ENCODE data around the gene LONRF3.

LONRF3 gene

GRCh38 chrX:118974088-118974907 is at the start of gene LONRF3:
TSS of gene LONRF3 (plus strand) at chrX:118974618. CDS start at chrX:118974781, 163 bp downstream.
- DNase-seq (ENCODE audit: low read depth) = peak; percentile 4

- DNase-seq (ENCODE audit: low read depth) = no peak
Measured at GRCh38 chrX:118928151-118928550, 46.3 kb upstream of the LONRF3 start.

- DNase-seq (ENCODE audit: low read depth) = no peak
Measured at GRCh38 chrX:118935352-118935751, 39.1 kb upstream of the LONRF3 start.

GRCh38 chrX:118941147-118941546 is 33.3 kb upstream of the LONRF3 start:
- DNase-seq (ENCODE audit: low read depth) = no peak

GRCh38 chrX:118943102-118943501 is 31.3 kb upstream of the LONRF3 start:
- DNase-seq (ENCODE audit: low read depth) = no peak

GRCh38 chrX:118945921-118946320 is 28.5 kb upstream of the LONRF3 start:
- DNase-seq (ENCODE audit: low read depth) = no peak

- DNase-seq (ENCODE audit: low read depth) = no peak
Measured at GRCh38 chrX:118948270-118948669, 26.1 kb upstream of the LONRF3 start.

GRCh38 chrX:118961866-118962560 is 12.4 kb upstream of the LONRF3 start:
- DNase-seq (ENCODE audit: low read depth) = no peak

GRCh38 chrX:118963159-118963558 is 11.3 kb upstream of the LONRF3 start:
- DNase-seq (ENCODE audit: low read depth) = no peak

- DNase-seq (ENCODE audit: low read depth) = no peak
Measured at GRCh38 chrX:118964252-118964651, 10.2 kb upstream of the LONRF3 start.

GRCh38 chrX:118965395-118965794 is 9.0 kb upstream of the LONRF3 start:
- no peak for DNase-seq (ENCODE audit: low read depth)

- no peak for DNase-seq (ENCODE audit: low read depth)
Measured at GRCh38 chrX:118968031-118968430, 6.4 kb upstream of the LONRF3 start.

GRCh38 chrX:118971552-118971951 is 2.9 kb upstream of the LONRF3 start:
- no peak for DNase-seq (ENCODE audit: low read depth)

- no peak for DNase-seq (ENCODE audit: low read depth)
Measured at GRCh38 chrX:118973389-118974087, 880 bp upstream of the LONRF3 start.

- DNase-seq (ENCODE audit: low read depth) = no peak
Measured at GRCh38 chrX:118974908-118975671, 672 bp downstream of the LONRF3 start.

- DNase-seq (ENCODE audit: low read depth) = no peak
Measured at GRCh38 chrX:118975831-118976598, 1.6 kb downstream of the LONRF3 start.

GRCh38 chrX:118976599-118977340 is 2.4 kb downstream of the LONRF3 start:
- no peak for DNase-seq (ENCODE audit: low read depth)

- DNase-seq (ENCODE audit: low read depth) = no peak
Measured at GRCh38 chrX:118977424-118977823, 3.0 kb downstream of the LONRF3 start.

GRCh38 chrX:118978451-118978850 is 4.0 kb downstream of the LONRF3 start:
- DNase-seq (ENCODE audit: low read depth) = no peak

- DNase-seq (ENCODE audit: low read depth) = no peak
Measured at GRCh38 chrX:118980761-118981160, 6.3 kb downstream of the LONRF3 start.

- DNase-seq (ENCODE audit: low read depth) = no peak
Measured at GRCh38 chrX:118983513-118983912, 9.1 kb downstream of the LONRF3 start.
